SK-N-SH treated with all-trans-retinoic acid at 6 μM for 48 hours (cell line): ENCODE measurements around the gene SLC13A4.
"Not testable (repeated sequence)": the region's sequence is repeated elsewhere in the genome, so short reads cannot be mapped to it uniquely, and the experiment has no call there.

Experiments
- ATAC-seq: fragments of 200-7000 bp; cut with Tn5 transposase; 3 replicates; pipeline ENCODE4 v1.9.1; 2020; ENCODE audit warnings: mild to moderate bottlenecking, moderate library complexity
- ARNTL ChIP-seq: fragments of 450-650 bp; formaldehyde crosslinking; IDR thresholded peaks from 2 replicates; pipeline ENCODE4 v1.5.0; 2020; ENCODE audit warnings: low read depth, mild to moderate bottlenecking, moderate library complexity, borderline replicate concordance
- BACH2 ChIP-seq: fragments of 250-450 bp; sonication (Bioruptor Pico); IDR thresholded peaks from 2 replicates; pipeline ENCODE4 v1.9.0; 2021; ENCODE audit warnings: mild to moderate bottlenecking, borderline replicate concordance
- CSDC2 ChIP-seq: fragments of 250-450 bp; sonication (Bioruptor Pico); IDR thresholded peaks from 2 replicates; pipeline ENCODE4 v1.5.0; 2020; ENCODE audit warnings: mild to moderate bottlenecking, moderate library complexity
- ESRRG ChIP-seq: fragments of 250-450 bp; sonication (Bioruptor Pico); IDR thresholded peaks from 2 replicates; pipeline ENCODE4 v1.6.1; 2021; ENCODE audit warnings: mild to moderate bottlenecking
- GLIS3 ChIP-seq: fragments of 250-450 bp; sonication (Bioruptor Pico); IDR thresholded peaks from 2 replicates; pipeline ENCODE4 v1.5.0; 2020; ENCODE audit warnings: mild to moderate bottlenecking, moderate library complexity
- ISL1 ChIP-seq: fragments of 250-450 bp; sonication (Bioruptor Pico); IDR thresholded peaks from 2 replicates; pipeline ENCODE4 v2.1.2; 2022; ENCODE audit warnings: mild to moderate bottlenecking, moderate library complexity
- OSR1 ChIP-seq: fragments of 250-450 bp; sonication (Bioruptor Pico); IDR thresholded peaks from 2 replicates; pipeline ENCODE4 v1.8.0; 2022; ENCODE audit warnings: moderate library complexity, mild to moderate bottlenecking, inconsistent platforms
- PPARA ChIP-seq: fragments of 250-450 bp; sonication (Bioruptor Pico); IDR thresholded peaks from 2 replicates; pipeline ENCODE4 v1.5.0; 2020; ENCODE audit warnings: mild to moderate bottlenecking, borderline replicate concordance
- RARB ChIP-seq: fragments of 250-450 bp; sonication (Bioruptor Pico); IDR thresholded peaks from 2 replicates; pipeline ENCODE4 v1.8.0; 2021; ENCODE audit warnings: mild to moderate bottlenecking, moderate library complexity
- SNAI2 ChIP-seq: fragments of 250-450 bp; sonication (Bioruptor Pico); IDR thresholded peaks from 2 replicates; pipeline ENCODE4 v1.5.0; 2020; ENCODE audit warnings: mild to moderate bottlenecking, moderate library complexity
- TCF4 ChIP-seq: fragments of 250-450 bp; sonication (Bioruptor Pico); IDR thresholded peaks from 2 replicates; pipeline ENCODE4 v1.8.0; 2021; ENCODE audit warnings: mild to moderate bottlenecking, moderate library complexity, borderline replicate concordance
- ZFP3 ChIP-seq: fragments of 250-450 bp; sonication (Bioruptor Pico); IDR thresholded peaks from 2 replicates; pipeline ENCODE4 v1.5.0; 2020; ENCODE audit warnings: mild to moderate bottlenecking, moderate library complexity
- ZFP30 ChIP-seq: fragments of 450-650 bp; formaldehyde crosslinking; IDR thresholded peaks from 2 replicates; pipeline ENCODE4 v1.5.0; 2022; ENCODE audit warnings: mild to moderate bottlenecking, moderate library complexity
- ZNF565 ChIP-seq: fragments of 450-650 bp; formaldehyde crosslinking; conservative IDR thresholded peaks from 2 replicates; pipeline ENCODE4 v1.5.0; 2020; ENCODE audit warnings: low read depth, mild to moderate bottlenecking, moderate library complexity
- ZNF70 ChIP-seq: fragments of 450-650 bp; formaldehyde crosslinking; IDR thresholded peaks from 2 replicates; pipeline ENCODE4 v1.5.0; 2020; ENCODE audit warnings: mild to moderate bottlenecking, moderate library complexity
- ZNF8 ChIP-seq: fragments of 450-650 bp; formaldehyde crosslinking; IDR thresholded peaks from 2 replicates; pipeline ENCODE4 v1.5.0; 2020; ENCODE audit warnings: mild to moderate bottlenecking, moderate library complexity
- TF ChIP-seq, protein P1 (sequence below): fragments of 250-450 bp; sonication (Bioruptor Pico); IDR thresholded peaks from 2 replicates; pipeline ENCODE4 v1.5.1; 2020; ENCODE audit warnings: low read depth, mild to moderate bottlenecking, moderate library complexity
- TF ChIP-seq, protein P2 (sequence below): fragments of 250-450 bp; sonication (Bioruptor Pico); IDR thresholded peaks from 2 replicates; pipeline ENCODE4 v1.5.1; 2021; ENCODE audit warnings: mild to moderate bottlenecking, moderate library complexity
- TF ChIP-seq, protein P3 (sequence below): fragments of 250-450 bp; sonication (Bioruptor Pico); IDR thresholded peaks from 2 replicates; pipeline ENCODE4 v1.5.0; 2020; ENCODE audit warnings: mild to moderate bottlenecking, moderate library complexity
- TF ChIP-seq, protein P4 (sequence below): fragments of 250-450 bp; sonication (Bioruptor Pico); IDR thresholded peaks from 2 replicates; pipeline ENCODE4 v1.8.0; 2020; ENCODE audit warnings: mild to moderate bottlenecking, moderate library complexity, borderline replicate concordance
- TF ChIP-seq, protein P5 (sequence below): fragments of 250-450 bp; sonication (Bioruptor Pico); IDR thresholded peaks from 2 replicates; pipeline ENCODE4 v1.8.0; 2021; ENCODE audit warnings: low read depth, mild to moderate bottlenecking, moderate library complexity, borderline replicate concordance

SLC13A4 gene, protein sequence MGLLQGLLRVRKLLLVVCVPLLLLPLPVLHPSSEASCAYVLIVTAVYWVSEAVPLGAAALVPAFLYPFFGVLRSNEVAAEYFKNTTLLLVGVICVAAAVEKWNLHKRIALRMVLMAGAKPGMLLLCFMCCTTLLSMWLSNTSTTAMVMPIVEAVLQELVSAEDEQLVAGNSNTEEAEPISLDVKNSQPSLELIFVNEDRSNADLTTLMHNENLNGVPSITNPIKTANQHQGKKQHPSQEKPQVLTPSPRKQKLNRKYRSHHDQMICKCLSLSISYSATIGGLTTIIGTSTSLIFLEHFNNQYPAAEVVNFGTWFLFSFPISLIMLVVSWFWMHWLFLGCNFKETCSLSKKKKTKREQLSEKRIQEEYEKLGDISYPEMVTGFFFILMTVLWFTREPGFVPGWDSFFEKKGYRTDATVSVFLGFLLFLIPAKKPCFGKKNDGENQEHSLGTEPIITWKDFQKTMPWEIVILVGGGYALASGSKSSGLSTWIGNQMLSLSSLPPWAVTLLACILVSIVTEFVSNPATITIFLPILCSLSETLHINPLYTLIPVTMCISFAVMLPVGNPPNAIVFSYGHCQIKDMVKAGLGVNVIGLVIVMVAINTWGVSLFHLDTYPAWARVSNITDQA

DNA sequence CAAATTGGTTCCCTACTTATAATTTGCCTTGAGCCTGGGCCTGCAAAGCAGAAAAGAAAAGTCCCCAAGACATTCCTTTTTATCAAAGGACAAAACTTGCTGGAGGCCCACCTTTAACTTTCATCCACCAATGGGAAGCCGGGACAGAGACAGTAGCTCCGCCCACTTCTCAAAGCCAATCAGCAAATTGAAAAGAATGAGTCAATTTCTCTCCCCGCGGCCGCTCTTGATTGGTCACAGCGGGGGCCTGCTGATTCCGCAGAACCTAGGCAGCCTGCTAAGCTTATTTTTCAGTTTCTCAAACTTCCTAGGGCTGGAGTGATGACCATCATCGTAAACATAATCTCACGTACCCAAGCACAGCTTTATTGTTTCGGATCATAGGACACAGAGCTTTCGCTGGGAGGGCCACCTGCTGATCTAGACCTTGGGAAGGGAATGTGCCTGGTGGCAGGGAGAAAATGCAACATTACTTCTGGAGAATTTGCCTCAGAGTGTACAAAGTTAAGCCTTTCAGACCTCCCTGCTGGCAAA is at the start of gene SLC13A4:
Gene SLC13A4 (minus strand): TSS at position 51 of the 534 bp plus-strand sequence. CDS start 690 bp downstream, outside the sequence.
- ATAC-seq, result no peak
- TF ChIP-seq ZNF565 (CRISPR knock-in tag), result no peak
- TF ChIP-seq BACH2 (CRISPR knock-in tag), result no peak
- TF ChIP-seq ZNF70, result no peak
- TF ChIP-seq, protein P1, sequence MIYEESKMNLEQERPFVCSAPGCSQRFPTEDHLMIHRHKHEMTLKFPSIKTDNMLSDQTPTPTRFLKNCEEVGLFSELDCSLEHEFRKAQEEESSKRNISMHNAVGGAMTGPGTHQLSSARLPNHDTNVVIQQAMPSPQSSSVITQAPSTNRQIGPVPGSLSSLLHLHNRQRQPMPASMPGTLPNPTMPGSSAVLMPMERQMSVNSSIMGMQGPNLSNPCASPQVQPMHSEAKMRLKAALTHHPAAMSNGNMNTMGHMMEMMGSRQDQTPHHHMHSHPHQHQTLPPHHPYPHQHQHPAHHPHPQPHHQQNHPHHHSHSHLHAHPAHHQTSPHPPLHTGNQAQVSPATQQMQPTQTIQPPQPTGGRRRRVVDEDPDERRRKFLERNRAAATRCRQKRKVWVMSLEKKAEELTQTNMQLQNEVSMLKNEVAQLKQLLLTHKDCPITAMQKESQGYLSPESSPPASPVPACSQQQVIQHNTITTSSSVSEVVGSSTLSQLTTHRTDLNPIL, result no peak
- TF ChIP-seq, protein P2, sequence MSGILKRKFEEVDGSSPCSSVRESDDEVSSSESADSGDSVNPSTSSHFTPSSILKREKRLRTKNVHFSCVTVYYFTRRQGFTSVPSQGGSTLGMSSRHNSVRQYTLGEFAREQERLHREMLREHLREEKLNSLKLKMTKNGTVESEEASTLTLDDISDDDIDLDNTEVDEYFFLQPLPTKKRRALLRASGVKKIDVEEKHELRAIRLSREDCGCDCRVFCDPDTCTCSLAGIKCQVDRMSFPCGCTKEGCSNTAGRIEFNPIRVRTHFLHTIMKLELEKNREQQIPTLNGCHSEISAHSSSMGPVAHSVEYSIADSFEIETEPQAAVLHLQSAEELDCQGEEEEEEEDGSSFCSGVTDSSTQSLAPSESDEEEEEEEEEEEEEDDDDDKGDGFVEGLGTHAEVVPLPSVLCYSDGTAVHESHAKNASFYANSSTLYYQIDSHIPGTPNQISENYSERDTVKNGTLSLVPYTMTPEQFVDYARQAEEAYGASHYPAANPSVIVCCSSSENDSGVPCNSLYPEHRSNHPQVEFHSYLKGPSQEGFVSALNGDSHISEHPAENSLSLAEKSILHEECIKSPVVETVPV (CRISPR knock-in tag), result no peak
- no peak for TF ChIP-seq TCF4 (CRISPR knock-in tag)
- TF ChIP-seq SNAI2 (CRISPR knock-in tag), result no peak
- TF ChIP-seq ISL1, result no peak
- no peak for TF ChIP-seq ZFP30
- TF ChIP-seq PPARA (CRISPR knock-in tag), result no peak
- TF ChIP-seq, protein P3, sequence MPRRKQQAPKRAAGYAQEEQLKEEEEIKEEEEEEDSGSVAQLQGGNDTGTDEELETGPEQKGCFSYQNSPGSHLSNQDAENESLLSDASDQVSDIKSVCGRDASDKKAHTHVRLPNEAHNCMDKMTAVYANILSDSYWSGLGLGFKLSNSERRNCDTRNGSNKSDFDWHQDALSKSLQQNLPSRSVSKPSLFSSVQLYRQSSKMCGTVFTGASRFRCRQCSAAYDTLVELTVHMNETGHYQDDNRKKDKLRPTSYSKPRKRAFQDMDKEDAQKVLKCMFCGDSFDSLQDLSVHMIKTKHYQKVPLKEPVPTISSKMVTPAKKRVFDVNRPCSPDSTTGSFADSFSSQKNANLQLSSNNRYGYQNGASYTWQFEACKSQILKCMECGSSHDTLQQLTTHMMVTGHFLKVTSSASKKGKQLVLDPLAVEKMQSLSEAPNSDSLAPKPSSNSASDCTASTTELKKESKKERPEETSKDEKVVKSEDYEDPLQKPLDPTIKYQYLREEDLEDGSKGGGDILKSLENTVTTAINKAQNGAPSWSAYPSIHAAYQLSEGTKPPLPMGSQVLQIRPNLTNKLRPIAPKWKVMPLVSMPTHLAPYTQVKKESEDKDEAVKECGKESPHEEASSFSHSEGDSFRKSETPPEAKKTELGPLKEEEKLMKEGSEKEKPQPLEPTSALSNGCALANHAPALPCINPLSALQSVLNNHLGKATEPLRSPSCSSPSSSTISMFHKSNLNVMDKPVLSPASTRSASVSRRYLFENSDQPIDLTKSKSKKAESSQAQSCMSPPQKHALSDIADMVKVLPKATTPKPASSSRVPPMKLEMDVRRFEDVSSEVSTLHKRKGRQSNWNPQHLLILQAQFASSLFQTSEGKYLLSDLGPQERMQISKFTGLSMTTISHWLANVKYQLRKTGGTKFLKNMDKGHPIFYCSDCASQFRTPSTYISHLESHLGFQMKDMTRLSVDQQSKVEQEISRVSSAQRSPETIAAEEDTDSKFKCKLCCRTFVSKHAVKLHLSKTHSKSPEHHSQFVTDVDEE, result no peak
- no peak for TF ChIP-seq ZNF8 (CRISPR knock-in tag)
- TF ChIP-seq GLIS3, result no peak
- TF ChIP-seq ESRRG (CRISPR knock-in tag), result no peak
- no peak for TF ChIP-seq ARNTL (CRISPR knock-in tag)
- TF ChIP-seq CSDC2, result no peak
- TF ChIP-seq RARB (CRISPR knock-in tag), result no peak
- TF ChIP-seq, all 23 proteins: peak for 0

DNA sequence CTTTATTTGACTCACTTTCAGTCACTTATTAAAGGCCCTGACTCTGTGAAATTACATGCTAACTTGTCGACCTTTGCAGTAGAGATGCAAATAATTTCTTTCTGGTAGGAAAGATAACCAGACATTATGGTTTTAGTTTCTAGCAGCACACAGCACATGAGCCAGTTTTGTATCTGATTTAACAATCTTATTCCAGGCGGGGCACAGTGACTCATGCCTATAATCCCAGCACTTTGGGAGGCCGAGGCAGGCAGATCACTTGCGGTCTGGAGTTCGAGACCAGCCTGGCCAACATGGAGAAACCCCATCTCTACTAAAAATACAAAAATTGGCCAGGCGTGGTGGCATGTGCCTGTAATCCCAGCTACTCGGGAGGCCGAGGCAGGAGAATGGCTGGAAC is 47.9 kb upstream of the SLC13A4 start:
- ATAC-seq, result not testable (repeated sequence)

DNA sequence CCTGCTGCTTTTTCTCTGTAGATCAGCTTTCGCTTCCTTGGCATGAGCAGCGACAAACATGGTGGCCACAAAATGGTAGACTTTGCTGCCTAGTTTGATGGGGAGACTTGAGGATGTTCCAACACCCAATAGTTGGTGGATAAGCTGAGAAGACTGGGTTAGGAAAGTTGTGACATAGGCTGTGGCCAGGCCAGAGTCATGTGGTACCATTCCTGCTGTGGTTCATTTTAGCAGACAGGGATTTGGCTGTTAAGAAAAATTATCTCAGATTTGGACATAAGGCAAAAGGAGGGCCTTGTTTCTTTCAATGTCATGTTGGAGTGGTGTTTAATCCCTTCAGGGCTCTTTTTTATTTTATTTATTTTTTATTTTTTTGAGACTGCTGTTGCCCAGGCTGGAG is 47.2 kb upstream of the SLC13A4 start:
- ATAC-seq, result no peak
- TF ChIP-seq GLIS3, result no peak
- TF ChIP-seq RARB (CRISPR knock-in tag), result no peak
- no peak for TF ChIP-seq ZFP3 (CRISPR knock-in tag)
- TF ChIP-seq, protein P4, sequence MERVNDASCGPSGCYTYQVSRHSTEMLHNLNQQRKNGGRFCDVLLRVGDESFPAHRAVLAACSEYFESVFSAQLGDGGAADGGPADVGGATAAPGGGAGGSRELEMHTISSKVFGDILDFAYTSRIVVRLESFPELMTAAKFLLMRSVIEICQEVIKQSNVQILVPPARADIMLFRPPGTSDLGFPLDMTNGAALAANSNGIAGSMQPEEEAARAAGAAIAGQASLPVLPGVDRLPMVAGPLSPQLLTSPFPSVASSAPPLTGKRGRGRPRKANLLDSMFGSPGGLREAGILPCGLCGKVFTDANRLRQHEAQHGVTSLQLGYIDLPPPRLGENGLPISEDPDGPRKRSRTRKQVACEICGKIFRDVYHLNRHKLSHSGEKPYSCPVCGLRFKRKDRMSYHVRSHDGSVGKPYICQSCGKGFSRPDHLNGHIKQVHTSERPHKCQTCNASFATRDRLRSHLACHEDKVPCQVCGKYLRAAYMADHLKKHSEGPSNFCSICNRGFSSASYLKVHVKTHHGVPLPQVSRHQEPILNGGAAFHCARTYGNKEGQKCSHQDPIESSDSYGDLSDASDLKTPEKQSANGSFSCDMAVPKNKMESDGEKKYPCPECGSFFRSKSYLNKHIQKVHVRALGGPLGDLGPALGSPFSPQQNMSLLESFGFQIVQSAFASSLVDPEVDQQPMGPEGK, result no peak
- TF ChIP-seq BACH2 (CRISPR knock-in tag), result no peak
- no peak for TF ChIP-seq ARNTL (CRISPR knock-in tag)
- TF ChIP-seq, protein P2 (CRISPR knock-in tag), result no peak
- TF ChIP-seq ZNF70, result no peak
- TF ChIP-seq ESRRG (CRISPR knock-in tag), result no peak
- TF ChIP-seq ZNF8 (CRISPR knock-in tag), result no peak
- no peak for TF ChIP-seq TCF4 (CRISPR knock-in tag)
- no peak for TF ChIP-seq ZFP30
- TF ChIP-seq OSR1 (CRISPR knock-in tag), result no peak
- TF ChIP-seq, protein P5, sequence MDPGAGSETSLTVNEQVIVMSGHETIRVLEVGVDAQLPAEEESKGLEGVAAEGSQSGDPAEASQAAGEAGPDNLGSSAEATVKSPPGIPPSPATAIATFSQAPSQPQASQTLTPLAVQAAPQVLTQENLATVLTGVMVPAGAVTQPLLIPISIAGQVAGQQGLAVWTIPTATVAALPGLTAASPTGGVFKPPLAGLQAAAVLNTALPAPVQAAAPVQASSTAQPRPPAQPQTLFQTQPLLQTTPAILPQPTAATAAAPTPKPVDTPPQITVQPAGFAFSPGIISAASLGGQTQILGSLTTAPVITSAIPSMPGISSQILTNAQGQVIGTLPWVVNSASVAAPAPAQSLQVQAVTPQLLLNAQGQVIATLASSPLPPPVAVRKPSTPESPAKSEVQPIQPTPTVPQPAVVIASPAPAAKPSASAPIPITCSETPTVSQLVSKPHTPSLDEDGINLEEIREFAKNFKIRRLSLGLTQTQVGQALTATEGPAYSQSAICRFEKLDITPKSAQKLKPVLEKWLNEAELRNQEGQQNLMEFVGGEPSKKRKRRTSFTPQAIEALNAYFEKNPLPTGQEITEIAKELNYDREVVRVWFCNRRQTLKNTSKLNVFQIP, result no peak
- TF ChIP-seq, protein P1, result no peak
- no peak for TF ChIP-seq CSDC2
